ENCODE data around the gene ZNF217.
"Not testable (repeated sequence)": the region's sequence is repeated elsewhere in the genome, so short reads cannot be mapped to it uniquely, and the experiment has no call there.

The ZNF217 gene

DNA sequence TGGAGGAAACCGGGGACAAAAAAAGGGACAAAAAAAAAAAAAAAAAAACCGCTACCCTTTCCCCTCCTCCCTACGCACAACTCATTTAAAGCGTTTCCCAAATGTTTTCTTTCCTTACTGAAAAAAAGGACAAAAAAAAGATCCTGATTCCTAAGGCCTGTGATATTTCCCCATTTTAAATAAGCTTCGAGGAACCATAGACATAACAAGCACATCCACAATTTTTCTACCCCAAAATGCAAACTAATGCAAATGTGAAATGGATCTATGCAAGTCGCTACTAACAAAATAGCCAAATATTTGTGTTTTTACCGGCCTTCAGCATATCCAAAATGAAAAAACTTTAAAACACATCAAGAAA is 1.4 kb upstream of the ZNF217 start:
- H3K27ac ChIP-seq (replicated peaks), result peak overlapping the region; percentile 82
- no peaks in the 10 kb centered on the region for H3K27me3 ChIP-seq (ENCODE audit: insufficient read depth, poor library complexity, severe bottlenecking)
- TF ChIP-seq GABPA (IDR thresholded peaks at IDR 0.05; ENCODE audit: low read depth), result no peak
- TF ChIP-seq, protein P1, sequence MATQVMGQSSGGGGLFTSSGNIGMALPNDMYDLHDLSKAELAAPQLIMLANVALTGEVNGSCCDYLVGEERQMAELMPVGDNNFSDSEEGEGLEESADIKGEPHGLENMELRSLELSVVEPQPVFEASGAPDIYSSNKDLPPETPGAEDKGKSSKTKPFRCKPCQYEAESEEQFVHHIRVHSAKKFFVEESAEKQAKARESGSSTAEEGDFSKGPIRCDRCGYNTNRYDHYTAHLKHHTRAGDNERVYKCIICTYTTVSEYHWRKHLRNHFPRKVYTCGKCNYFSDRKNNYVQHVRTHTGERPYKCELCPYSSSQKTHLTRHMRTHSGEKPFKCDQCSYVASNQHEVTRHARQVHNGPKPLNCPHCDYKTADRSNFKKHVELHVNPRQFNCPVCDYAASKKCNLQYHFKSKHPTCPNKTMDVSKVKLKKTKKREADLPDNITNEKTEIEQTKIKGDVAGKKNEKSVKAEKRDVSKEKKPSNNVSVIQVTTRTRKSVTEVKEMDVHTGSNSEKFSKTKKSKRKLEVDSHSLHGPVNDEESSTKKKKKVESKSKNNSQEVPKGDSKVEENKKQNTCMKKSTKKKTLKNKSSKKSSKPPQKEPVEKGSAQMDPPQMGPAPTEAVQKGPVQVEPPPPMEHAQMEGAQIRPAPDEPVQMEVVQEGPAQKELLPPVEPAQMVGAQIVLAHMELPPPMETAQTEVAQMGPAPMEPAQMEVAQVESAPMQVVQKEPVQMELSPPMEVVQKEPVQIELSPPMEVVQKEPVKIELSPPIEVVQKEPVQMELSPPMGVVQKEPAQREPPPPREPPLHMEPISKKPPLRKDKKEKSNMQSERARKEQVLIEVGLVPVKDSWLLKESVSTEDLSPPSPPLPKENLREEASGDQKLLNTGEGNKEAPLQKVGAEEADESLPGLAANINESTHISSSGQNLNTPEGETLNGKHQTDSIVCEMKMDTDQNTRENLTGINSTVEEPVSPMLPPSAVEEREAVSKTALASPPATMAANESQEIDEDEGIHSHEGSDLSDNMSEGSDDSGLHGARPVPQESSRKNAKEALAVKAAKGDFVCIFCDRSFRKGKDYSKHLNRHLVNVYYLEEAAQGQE (IDR thresholded peaks at IDR 0.05; ENCODE audit: insufficient replicate concordance, low read depth), result peak; percentile 9
- H3K4me3 ChIP-seq (replicated peaks; ENCODE audit: insufficient read depth, low read length), result peak overlapping the region; percentile 60
- DNase-seq (ENCODE audit: low read depth in 1 of 2, low spot score in 1 of 2), result no peak

- Histone ChIP-seq H3K27me3 (ENCODE audit: insufficient read depth, poor library complexity, severe bottlenecking) (no peaks in the 10 kb centered on the region), H3K4me3 (replicated peaks; ENCODE audit: insufficient read depth, low read length) (peak overlapping the region; percentile 60), H3K27ac (replicated peaks) (peak overlapping the region; percentile 82)
- peak; percentile 81 to 90 for DNase-seq (ENCODE audit: low read depth in 1 of 2, low spot score in 1 of 2)
- TF ChIP-seq GABPA (IDR thresholded peaks at IDR 0.05; ENCODE audit: low read depth), result no peak
- TF ChIP-seq, protein P1 (IDR thresholded peaks at IDR 0.05; ENCODE audit: insufficient replicate concordance, low read depth), result peak; percentile 22
These were observed 704 bp upstream of the ZNF217 start for GRCh38 chr20:53594068-53595017.

- Histone ChIP-seq H3K27ac (replicated peaks) (peak overlapping the region; percentile 93), H3K4me3 (replicated peaks; ENCODE audit: insufficient read depth, low read length) (peak overlapping the region; percentile 53), H3K27me3 (ENCODE audit: insufficient read depth, poor library complexity, severe bottlenecking) (no peaks in the 10 kb centered on the region)
- TF ChIP-seq, protein P1 (IDR thresholded peaks at IDR 0.05; ENCODE audit: insufficient replicate concordance, low read depth), result no peak
- TF ChIP-seq POLR2AphosphoS5 (IDR thresholded peaks at IDR 0.05; ENCODE audit: low read depth), result 0 out of 2 replicates have a peak, but pooled peaks have one; percentile 3
- no peak for DNase-seq (ENCODE audit: low read depth in 1 of 2, low spot score in 1 of 2)
These were observed 610 bp downstream of the ZNF217 start for GRCh38 chr20:53592992-53593465.

- H3K4me3 ChIP-seq (replicated peaks; ENCODE audit: insufficient read depth, low read length), result peak overlapping the region; percentile 53
- H3K27me3 ChIP-seq (ENCODE audit: insufficient read depth, poor library complexity, severe bottlenecking), result not testable (repeated sequence)
- peak overlapping the region; percentile 93 for H3K27ac ChIP-seq (replicated peaks)
- peak in 1 of 2 experiments; percentile 73 for DNase-seq (ENCODE audit: low read depth in 1 of 2, low spot score in 1 of 2)
These were observed 1.1 kb downstream of the ZNF217 start for GRCh38 chr20:53592454-53592991.

GRCh38 chr20:53591941-53592441 is 1.6 kb downstream of the ZNF217 start:
- Histone ChIP-seq H3K4me3 (replicated peaks; ENCODE audit: insufficient read depth, low read length) (peak overlapping the region; percentile 53), H3K27ac (replicated peaks) (peak overlapping the region; percentile 93)
- not testable (repeated sequence) for DNase-seq (ENCODE audit: low read depth in 1 of 2, low spot score in 1 of 2); H3K27me3 ChIP-seq (ENCODE audit: insufficient read depth, poor library complexity, severe bottlenecking)

GRCh38 chr20:53591206-53591741 is 2.4 kb downstream of the ZNF217 start:
- H3K4me3 ChIP-seq (replicated peaks; ENCODE audit: insufficient read depth, low read length), result peak overlapping the region; percentile 53
- not testable (repeated sequence) for DNase-seq (ENCODE audit: low read depth in 1 of 2, low spot score in 1 of 2); H3K27me3 ChIP-seq (ENCODE audit: insufficient read depth, poor library complexity, severe bottlenecking)
- peak overlapping the region; percentile 93 for H3K27ac ChIP-seq (replicated peaks)

GRCh38 chr20:53590608-53591007 is 3.0 kb downstream of the ZNF217 start:
- H3K27me3 ChIP-seq (ENCODE audit: insufficient read depth, poor library complexity, severe bottlenecking); DNase-seq (ENCODE audit: low read depth in 1 of 2, low spot score in 1 of 2): not testable (repeated sequence)
- Histone ChIP-seq H3K4me3 (replicated peaks; ENCODE audit: insufficient read depth, low read length) (0 out of 2 replicates have a peak overlapping the region, but pooled peaks have one; percentile 22), H3K27ac (replicated peaks) (peak overlapping the region; percentile 93)

GRCh38 chr20:53590122-53590521 is 3.5 kb downstream of the ZNF217 start:
- not testable (repeated sequence) for H3K27me3 ChIP-seq (ENCODE audit: insufficient read depth, poor library complexity, severe bottlenecking); DNase-seq (ENCODE audit: low read depth in 1 of 2, low spot score in 1 of 2)
- H3K27ac ChIP-seq (replicated peaks), result peak overlapping the region; percentile 93
- H3K4me3 ChIP-seq (replicated peaks; ENCODE audit: insufficient read depth, low read length), result peak overlapping the region; percentile 4; the same call in 1 of the 2 replicates
